HG03575 (cell line): ENCODE data around the gene OPCML.

ENCODE experiments used
- ATAC-seq: cut with Tn5 transposase; IDR thresholded peaks from one replicate; pipeline ENCODE4 v1.9.1; 2021; ENCODE audit not compliant: unreplicated experiment, insufficient number of reproducible peaks, low FRiP score; ENCODE audit errors: extremely low read depth

Gene OPCML

GRCh38 chr11:132538642-132539041 lies 993.7 kb downstream of the OPCML start:
- no peak for ATAC-seq

- ATAC-seq = no peak
Measured at GRCh38 chr11:132535830-132536229, 996.5 kb downstream of the OPCML start.

GRCh38 chr11:132531921-132532320 lies 1000.4 kb downstream of the OPCML start:
- no peak for ATAC-seq

GRCh38 chr11:132528181-132528580 lies 1004.1 kb downstream of the OPCML start:
- ATAC-seq = no peak

- no peak for ATAC-seq
Measured at GRCh38 chr11:132523929-132524328, 1008.4 kb downstream of the OPCML start.

- no peak for ATAC-seq
Measured at GRCh38 chr11:132520199-132520598, 1012.1 kb downstream of the OPCML start.

- no peak for ATAC-seq
Measured at GRCh38 chr11:132519241-132519815, 1013.0 kb downstream of the OPCML start.

- ATAC-seq = no peak
Measured at GRCh38 chr11:132504501-132505041, 1027.7 kb downstream of the OPCML start.

GRCh38 chr11:132501356-132501755 lies 1030.9 kb downstream of the OPCML start:
- no peak for ATAC-seq

- no peak for ATAC-seq
Measured at GRCh38 chr11:132499661-132500060, 1032.6 kb downstream of the OPCML start.

- ATAC-seq = no peak
Measured at GRCh38 chr11:132496341-132496740, 1036.0 kb downstream of the OPCML start.

GRCh38 chr11:132493801-132494200 lies 1038.5 kb downstream of the OPCML start:
- ATAC-seq = no peak

- ATAC-seq = no peak
Measured at GRCh38 chr11:132490978-132491377, 1041.3 kb downstream of the OPCML start.

GRCh38 chr11:132486060-132486459 lies 1046.2 kb downstream of the OPCML start:
- ATAC-seq = no peak

- no peak for ATAC-seq
Measured at GRCh38 chr11:132475026-132475425, 1057.3 kb downstream of the OPCML start.

- ATAC-seq = no peak
Measured at GRCh38 chr11:132472411-132473172, 1059.7 kb downstream of the OPCML start.

GRCh38 chr11:132471466-132471865 lies 1060.8 kb downstream of the OPCML start:
- ATAC-seq = no peak

- ATAC-seq = no peak
Measured at GRCh38 chr11:132466983-132467382, 1065.3 kb downstream of the OPCML start.

- no peak for ATAC-seq
Measured at GRCh38 chr11:132464939-132465338, 1067.4 kb downstream of the OPCML start.

- ATAC-seq = no peak
Measured at GRCh38 chr11:132464003-132464342, 1068.3 kb downstream of the OPCML start.
